ENCODE measurements around the gene AUTS2. TPM values are rescaled to one million over a fixed set of nuclear protein-coding genes. Genes with fewer than 3 reads are reported as not detected.

AUTS2 gene
- total RNA-seq, 1 experiment from 2014 or later: 256 TPM

DNA sequence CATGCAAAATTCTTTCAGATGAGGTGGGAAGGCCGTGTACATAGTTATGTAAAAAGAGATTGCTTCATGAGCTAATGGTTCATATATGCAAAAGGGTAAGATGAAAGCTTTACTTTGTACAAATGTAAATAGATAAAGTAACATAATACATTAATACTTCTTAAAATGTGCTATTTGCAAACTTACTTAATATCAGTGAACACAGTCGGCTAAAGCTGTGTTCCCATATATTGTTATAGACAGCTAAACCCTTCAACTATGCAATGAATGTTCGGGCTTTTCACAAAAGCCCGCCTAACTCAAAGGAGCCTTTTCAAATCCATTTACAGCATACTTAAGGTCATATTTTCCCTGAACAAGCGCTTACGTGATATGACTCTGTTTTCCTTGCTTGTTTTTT lies 1193.1 kb downstream of the AUTS2 start:
- Histone ChIP-seq H3K9ac (ENCODE audit: extremely low read depth, insufficient read length, low read length) (no peak overlapping the region), H3K56ac (ENCODE audit: insufficient read length, low read depth, low read length) (no peak overlapping the region), H4K20me1 (ENCODE audit: control insufficient read depth, insufficient read depth, insufficient read length) (no peaks in the 10 kb centered on the region), H4K5ac (ENCODE audit: insufficient read length, low read depth, low read length) (no peak overlapping the region), H2BK5ac (ENCODE audit: insufficient read length, low read length) (no peak overlapping the region), H3K4ac (ENCODE audit: low read depth, low read length) (no peak overlapping the region), H4K91ac (ENCODE audit: insufficient read length, low read depth, low read length) (no peak overlapping the region), H3T11ph (ENCODE audit: low read length) (no peak overlapping the region), H3K14ac (ENCODE audit: insufficient read depth, low read length) (no peak overlapping the region), H3K23ac (ENCODE audit: insufficient read length, low read depth, low read length) (no peak overlapping the region), H2BK12ac (ENCODE audit: insufficient read length, low read depth, low read length) (no peak overlapping the region), H3K18ac (ENCODE audit: insufficient read length, low read depth, low read length) (no peak overlapping the region), H3K27ac (ENCODE audit: insufficient read length, low read depth, low read length) (no peak overlapping the region), H2BK15ac (ENCODE audit: low read depth, low read length) (no peak overlapping the region), H3K27me3 (ENCODE audit: insufficient read depth, low read length) (no peaks in the 10 kb centered on the region), H3K79me2 (ENCODE audit: insufficient read depth, low read length) (no peaks in the 10 kb centered on the region), H4K8ac (replicated peaks; ENCODE audit: insufficient read length, low read depth, low read length) (no peak overlapping the region), H3K9me3 (ENCODE audit: control insufficient read depth, low read depth, low read length) (no peaks in the 10 kb centered on the region), H2BK120ac (ENCODE audit: low read depth, low read length, poor library complexity, severe bottlenecking) (no peak overlapping the region), H3K79me1 (ENCODE audit: insufficient read depth, low read depth, low read length, poor library complexity, severe bottlenecking) (no peaks in the 10 kb centered on the region), H3K23me2 (ENCODE audit: insufficient read length, low read depth, low read length, poor library complexity, severe bottlenecking) (no peaks in the 10 kb centered on the region), H3K4me2 (ENCODE audit: insufficient read depth, insufficient read length, low read length) (no peak overlapping the region), H2AFZ (ENCODE audit: low read length) (no peak overlapping the region), H3K4me1 (ENCODE audit: insufficient read depth, low read length) (no peaks in the 10 kb centered on the region), H2BK20ac (ENCODE audit: low read depth, low read length, poor library complexity, severe bottlenecking) (no peak overlapping the region), H2AK5ac (ENCODE audit: insufficient read length, low read length) (no peak overlapping the region)
- no peaks in the 10 kb centered on the region for H3K9me3 Mint-ChIP-seq
- no peak overlapping the region for H3K4me3 Mint-ChIP-seq
- TF ChIP-seq CTCF (conservative IDR thresholded peaks at IDR 0.05): no peak
- DNase-seq: no peak
- no CpG with 5 or more reads among the region's 6 CpGs for WGBS (ENCODE audit: extremely low coverage, insufficient read length, low lambda C conversion rate)
- H3K36me3 Mint-ChIP-seq (ENCODE audit: insufficient read depth in 1 of 3, low read depth in 3 of 3): peaks cover 46 to 91% (median 70%) of the 10 kb centered on the region in 3 experiments
- H3K4me1 Mint-ChIP-seq: peaks cover 10 to 14% of the 10 kb centered on the region in 2 experiments
- peaks cover 2% of the 10 kb centered on the region; the same call in 1 of the 2 replicates for H3K27me3 Mint-ChIP-seq (ENCODE audit: low read depth)
- H3K27ac Mint-ChIP-seq: no peak overlapping the region

Data from H9 (cell line).